OCI-LY3 (cell line): ENCODE data around the gene ZBED1.

Experiments
- EZH2phosphoT487 ChIP-seq: fragments of 200-600 bp; shearing (Covaris generic); IDR thresholded peaks from 2 replicates; pipeline ENCODE4 v1.6.1; 2018; ENCODE audit warnings: antibody characterized with exemption, mixed run types, low read depth
- TF ChIP-seq, protein P1 (sequence below): fragments of 200-600, 300-600 bp; sonication (generic); IDR thresholded peaks from 2 replicates; pipeline ENCODE4 v1.5.1; 2014; ENCODE audit warnings: antibody characterized with exemption, low read length, low read depth

DNA sequence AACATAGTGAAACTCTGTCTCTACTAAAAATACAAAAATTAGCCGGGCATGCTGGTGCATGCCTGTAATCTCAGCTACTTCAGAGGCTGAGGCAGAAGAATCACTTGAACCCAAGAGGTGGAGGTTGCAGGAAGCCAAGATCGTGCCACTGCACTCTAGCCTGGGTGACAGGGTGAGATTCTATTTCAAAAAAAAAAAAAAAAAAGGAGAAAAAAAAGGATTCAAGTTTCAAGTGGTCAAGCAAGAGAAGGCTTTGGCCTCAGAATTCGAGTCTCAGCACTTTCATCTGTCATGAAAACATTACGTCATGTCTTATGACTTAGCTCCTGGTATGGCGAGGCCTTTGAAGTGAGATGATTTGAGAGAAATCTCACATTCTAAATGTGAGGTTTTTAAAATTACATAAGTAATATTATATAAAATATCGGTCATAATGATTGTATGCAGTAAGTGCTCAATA, 21.2 kb upstream of the ZBED1 start:
- TF ChIP-seq, protein P1, sequence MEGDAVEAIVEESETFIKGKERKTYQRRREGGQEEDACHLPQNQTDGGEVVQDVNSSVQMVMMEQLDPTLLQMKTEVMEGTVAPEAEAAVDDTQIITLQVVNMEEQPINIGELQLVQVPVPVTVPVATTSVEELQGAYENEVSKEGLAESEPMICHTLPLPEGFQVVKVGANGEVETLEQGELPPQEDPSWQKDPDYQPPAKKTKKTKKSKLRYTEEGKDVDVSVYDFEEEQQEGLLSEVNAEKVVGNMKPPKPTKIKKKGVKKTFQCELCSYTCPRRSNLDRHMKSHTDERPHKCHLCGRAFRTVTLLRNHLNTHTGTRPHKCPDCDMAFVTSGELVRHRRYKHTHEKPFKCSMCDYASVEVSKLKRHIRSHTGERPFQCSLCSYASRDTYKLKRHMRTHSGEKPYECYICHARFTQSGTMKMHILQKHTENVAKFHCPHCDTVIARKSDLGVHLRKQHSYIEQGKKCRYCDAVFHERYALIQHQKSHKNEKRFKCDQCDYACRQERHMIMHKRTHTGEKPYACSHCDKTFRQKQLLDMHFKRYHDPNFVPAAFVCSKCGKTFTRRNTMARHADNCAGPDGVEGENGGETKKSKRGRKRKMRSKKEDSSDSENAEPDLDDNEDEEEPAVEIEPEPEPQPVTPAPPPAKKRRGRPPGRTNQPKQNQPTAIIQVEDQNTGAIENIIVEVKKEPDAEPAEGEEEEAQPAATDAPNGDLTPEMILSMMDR = no peak
- TF ChIP-seq EZH2phosphoT487 = no peak
